LHCN-M2 (cell line): ENCODE results near the gene SLC36A4. TPM values are rescaled to one million over a fixed set of nuclear protein-coding genes. Genes with fewer than 3 reads are reported as not detected.
"Not testable (repeated sequence)": the region's sequence is repeated elsewhere in the genome, so short reads cannot be mapped to it uniquely, and the experiment has no call there.

Experiments
- DNase-seq: peaks from one replicate; pipeline ENCODE4 v3.0.0-alpha.2; 2012; ENCODE audit warnings: low read depth
- total RNA-seq: library from RNA; depleted of rRNA; stranded (reverse); fragments of >200 nt; gene quantifications from 2 replicates; pipeline ENCODE4 v1.2.3, GENCODE V29; 2014; rRNA removed

The SLC36A4 gene
- total RNA-seq, 1 experiment from 2014 or later: 15.6 TPM

- DNase-seq: no peak
Measured at GRCh38 chr11:93122535-93123235, 75.1 kb downstream of the SLC36A4 start.

- no peak for DNase-seq
Measured at GRCh38 chr11:93118276-93118675, 79.5 kb downstream of the SLC36A4 start.

- DNase-seq: no peak
Measured at GRCh38 chr11:93117565-93117964, 80.2 kb downstream of the SLC36A4 start.

GRCh38 chr11:93116641-93117441 is 81.0 kb downstream of the SLC36A4 start:
- no peak for DNase-seq

GRCh38 chr11:93114304-93114703 is 83.5 kb downstream of the SLC36A4 start:
- no peak for DNase-seq

GRCh38 chr11:93113824-93114223 is 84.0 kb downstream of the SLC36A4 start:
- no peak for DNase-seq

GRCh38 chr11:93111147-93111546 is 86.6 kb downstream of the SLC36A4 start:
- not testable (repeated sequence) for DNase-seq

- no peak for DNase-seq
Measured at GRCh38 chr11:93100211-93100610, 97.6 kb downstream of the SLC36A4 start.

- peak; percentile 23 for DNase-seq
Measured at GRCh38 chr11:93099806-93100205, 98.0 kb downstream of the SLC36A4 start.

Other genes with a start within 250 kb of the SLC36A4 start
- gene MTNR1B, start 228.3 kb downstream of the SLC36A4 start, total RNA-seq: not detected in 2 replicates
- gene DEUP1, start 132.8 kb upstream of the SLC36A4 start, total RNA-seq: not detected in 2 replicates